Kidney (tissue), 22 donors: ENCODE data around the gene LHCGR. TPM values are rescaled to one million over a fixed set of nuclear protein-coding genes. Genes with fewer than 3 reads are reported as not detected.
A peak's percentile ranks its signal among the peaks of the same experiment; 100 is the strongest.

Source experiments
- DNase-seq, 5 donors: peaks; one replicate each; pipeline ENCODE4 v3.0.0-alpha.2; 2013 to 2020
- FAIRE-seq: peaks from 2 replicates; lab custom pipeline; 2012; peaks lifted over from hg19 to GRCh38; lab: Jason Lieb, UNC
- H3K27ac ChIP-seq, 2 donors: one replicate each; pipeline ENCODE4 v1.7.0; 2013; ENCODE audit warnings: low read depth in 2 of 2, low read length in 2 of 2, inconsistent platforms in 1 of 2
- H3K27me3 ChIP-seq: one replicate; pipeline ENCODE4 v1.7.1; 2013; ENCODE audit warnings: low read length, inconsistent platforms; ENCODE audit not compliant: control insufficient read depth, insufficient read depth
- H3K36me3 ChIP-seq, 3 donors: one replicate each; pipeline versions ENCODE4 v1.7.0 to v1.7.1; 2013; ENCODE audit warnings: low read length in 3 of 3, control low read depth in 1 of 3, inconsistent platforms in 1 of 3; ENCODE audit not compliant: insufficient read depth in 3 of 3, control insufficient read depth in 2 of 3
- H3K4me1 ChIP-seq, 3 donors: one replicate each; pipeline versions ENCODE4 v1.7.0 to v1.7.1; 2013; ENCODE audit warnings: low read length in 3 of 3, inconsistent platforms in 1 of 3, low read depth in 1 of 3; ENCODE audit not compliant: control insufficient read depth in 2 of 3, insufficient read depth in 2 of 3
- H3K4me3 ChIP-seq, 3 donors: one replicate each; pipeline versions ENCODE4 v1.7.0 to v1.8.1; 2013; ENCODE audit warnings: low read length in 3 of 3, control low read depth in 1 of 3, inconsistent platforms in 1 of 3
- H3K9ac ChIP-seq, 3 donors: one replicate each; pipeline versions ENCODE4 v1.7.0 to v1.7.1; 2013; ENCODE audit warnings: low read length in 3 of 3, control low read depth in 1 of 3, inconsistent platforms in 1 of 3
- H3K9me3 ChIP-seq, 3 donors: one replicate each; pipeline versions ENCODE4 v1.7.0 to v1.7.1; 2013; ENCODE audit warnings: low read length in 3 of 3, control low read depth in 1 of 3, inconsistent platforms in 1 of 3; ENCODE audit not compliant: control insufficient read depth in 2 of 3, insufficient read depth in 1 of 3
- CTCF ChIP-seq: IDR thresholded peaks from 3 replicates; pipeline ENCODE4 v1.5.1; 2012; ENCODE audit warnings: mild to moderate bottlenecking, moderate library complexity, borderline replicate concordance; ENCODE audit not compliant: insufficient read depth; ENCODE audit errors: extremely low read depth
- intact Hi-C: fragments of 100-400 bp; cut with DNase I; formaldehyde crosslinking; loops from one replicate; pipeline ENCODE4 v1.11.1; 2022
- long read RNA-seq, 10 donors: library from polyadenylated mRNA in 1 of 10; unstranded in 1 of 10; transcript quantifications; one replicate each; pipeline ENCODE4 v2.0.0 and lab custom pipeline, GENCODE V29; 2021 to 2026
- polyA plus RNA-seq: library from polyadenylated mRNA; stranded (reverse); fragments of 350-450 nt; fragmentation: Illumina TruSeq; extraction: RNeasy Lipid Tissue Mini Kit (QIAGEN cat#74804); gene quantifications from one replicate; pipeline ENCODE4 v1.2.3, GENCODE V29; 2014; ENCODE audit warnings: low read depth, low replicate concordance; ENCODE audit not compliant: insufficient read depth
- total RNA-seq: library from RNA; stranded (reverse); fragmentation: NEBNext Ultra II Directional; extraction: Animal tissue kit (Norgen Biotek cat#: 25700); gene quantifications from one replicate; pipeline ENCODE4 v1.2.1, GENCODE V29; 2021
- donor health status: control.
- donor health status: control.
- donor health status: control.
- donor health status: control.
- donor health status: control.
- donor health status: DM: yes; HTN: yes; CAD: no.
- donor health status: Normal renal cell carcinoma (clear cell type).

Gene LHCGR
- not detected for total RNA-seq
- polyA plus RNA-seq, result not detected
- long read RNA-seq, donor 1, result 0 reads
- long read RNA-seq, donor 2, result 0 reads
- long read RNA-seq, donor 3, result 0 reads
- long read RNA-seq, donor 4, result 0 reads
- long read RNA-seq, donor 5, result 0 reads
- long read RNA-seq, donor 6, result 0 reads
- long read RNA-seq, donor 7, result 0 reads
- long read RNA-seq, donor 8, result 0 reads
- long read RNA-seq, donor 9, result 0 reads
- long read RNA-seq, donor 10, result 0 reads

GRCh38 chr2:48755473-48755872 lies at the start of gene LHCGR:
LHCGR (minus strand) TSS chr2:48755724; CDS start chr2:48755671, 53 bp downstream.
- H3K9me3 ChIP-seq, result no peaks in the 10 kb centered on the region
- no peak within 1 kb of the TSS for H3K9ac ChIP-seq
- intact Hi-C loops, result no loop called here
- DNase-seq, result peak in 4 of 5 donors; percentile 28 to 41 (median 36)
- no peak within 1 kb of the TSS for H3K27ac ChIP-seq
- peak within 1 kb of the TSS in 1 of 3 donors; percentile 34 for H3K4me3 ChIP-seq
- H3K27me3 ChIP-seq, result no peaks in the 10 kb centered on the region
- no peak for TF ChIP-seq CTCF
- no peak for FAIRE-seq
- H3K4me1 ChIP-seq, result peaks cover 0 to 4% (median 0%) of the 10 kb centered on the region in 3 donors
- H3K36me3 ChIP-seq, result no peaks in the 10 kb centered on the region

- Histone ChIP-seq H3K4me1 (no peaks in the 10 kb centered on the region), H3K36me3 (no peaks in the 10 kb centered on the region), H3K27ac (no peak overlapping the region), H3K9ac (no peak overlapping the region), H3K4me3 (no peak overlapping the region), H3K27me3 (no peaks in the 10 kb centered on the region), H3K9me3 (no peaks in the 10 kb centered on the region)
- intact Hi-C loops, result no loop called here
- DNase-seq (no peak), FAIRE-seq (no peak)
- TF ChIP-seq CTCF, result no peak
These were observed 44.1 kb upstream of the LHCGR start for GRCh38 chr2:48799601-48800000.

- Histone ChIP-seq H3K4me1 (no peaks in the 10 kb centered on the region), H3K36me3 (no peaks in the 10 kb centered on the region), H3K27ac (no peak overlapping the region), H3K9ac (no peak overlapping the region), H3K27me3 (no peaks in the 10 kb centered on the region), H3K9me3 (no peaks in the 10 kb centered on the region), H3K4me3 (no peak overlapping the region)
- FAIRE-seq (no peak), DNase-seq (no peak)
- intact Hi-C loops, result no loop called here
- no peak for TF ChIP-seq CTCF
These were observed 39.5 kb upstream of the LHCGR start for GRCh38 chr2:48795065-48795464.

GRCh38 chr2:48793671-48794070 lies 38.1 kb upstream of the LHCGR start:
- Histone ChIP-seq H3K9me3 (no peaks in the 10 kb centered on the region), H3K4me1 (no peaks in the 10 kb centered on the region), H3K4me3 (no peak overlapping the region), H3K27me3 (no peaks in the 10 kb centered on the region), H3K9ac (no peak overlapping the region), H3K36me3 (no peaks in the 10 kb centered on the region), H3K27ac (no peak overlapping the region)
- TF ChIP-seq CTCF, result no peak
- intact Hi-C loops, result no loop called here
- FAIRE-seq, result no peak
- DNase-seq, result no peak
